Gastroesophageal sphincter (tissue), 3 donors: ENCODE data around the gene ARMH2.
"Not testable (repeated sequence)": the region's sequence is repeated elsewhere in the genome, so short reads cannot be mapped to it uniquely, and the experiment has no call there.

Experiments
- CTCF ChIP-seq, 4 experiments: fragments of 200-600 bp in 2 of 4; fragments of 450-650 bp in 2 of 4; sonication (generic) in 1 of 4; IDR thresholded peaks; one replicate each; pipeline ENCODE4 v1.5.1; 2017 to 2019; ENCODE audit warnings: antibody characterized with exemption in 4 of 4, mild to moderate bottlenecking in 2 of 4, moderate library complexity in 2 of 4
- POLR2A ChIP-seq, 2 donors: fragments of 450-650 bp; IDR thresholded peaks; one replicate each; pipeline ENCODE4 v1.6.1; 2017; ENCODE audit warnings: antibody characterized with exemption in 2 of 2, mild to moderate bottlenecking in 2 of 2, moderate library complexity in 1 of 2
- POLR2AphosphoS5 ChIP-seq: sonication (generic); formaldehyde crosslinking; IDR thresholded peaks from one replicate; pipeline ENCODE4 v1.6.1; 2017; ENCODE audit warnings: antibody characterized with exemption

GRCh38 chr6:24764833-24765828 is 33.6 kb downstream of the ARMH2 start:
- TF ChIP-seq CTCF (IDR thresholded peaks at IDR 0.05); POLR2AphosphoS5; POLR2A (IDR thresholded peaks at IDR 0.05): not testable (repeated sequence)
